Smooth muscle cell (in vitro differentiated cells): ENCODE results near the gene ZMYND8. TPM values are rescaled to one million over a fixed set of nuclear protein-coding genes. Genes with fewer than 3 reads are reported as not detected.
A peak's percentile ranks its signal among the peaks of the same experiment; 100 is the strongest.

Experiments used
- DNase-seq: peaks from one replicate; lab custom pipeline; 2025; ENCODE audit not compliant: unreplicated experiment; lab: John Stamatoyannopoulos, UW
- H2AFZ ChIP-seq: fragments of 200-600 bp; sonication (generic); 2 replicates; pipeline ENCODE4 v1.6.0; 2016; ENCODE audit warnings: antibody characterized with exemption, low read depth, mild to moderate bottlenecking
- H3F3A ChIP-seq: fragments of 200-600 bp; sonication (generic); 2 replicates; pipeline ENCODE4 v1.6.0; 2017; ENCODE audit warnings: antibody characterized with exemption, low read depth
- H3K27ac ChIP-seq: fragments of 200-600 bp; sonication (generic); 2 replicates; pipeline ENCODE4 v1.5.1; 2016; ENCODE audit warnings: low read depth, mild to moderate bottlenecking
- H3K27me3 ChIP-seq: fragments of 200-600 bp; sonication (generic); 2 replicates; pipeline ENCODE4 v1.6.1; 2016; ENCODE audit warnings: low read depth, mild to moderate bottlenecking
- H3K36me3 ChIP-seq: fragments of 200-600 bp; sonication (generic); 2 replicates; pipeline ENCODE4 v1.5.1; 2016; ENCODE audit warnings: low read depth
- H3K4me1 ChIP-seq: fragments of 200-600 bp; sonication (generic); 2 replicates; pipeline ENCODE4 v1.5.1; 2016; ENCODE audit warnings: low read depth
- H3K4me2 ChIP-seq: fragments of 200-600 bp; sonication (generic); 2 replicates; pipeline ENCODE4 v1.6.0; 2016; ENCODE audit warnings: mild to moderate bottlenecking
- H3K4me3 ChIP-seq: fragments of 200-600 bp; sonication (generic); 2 replicates; pipeline ENCODE4 v1.5.1; 2016; ENCODE audit warnings: mild to moderate bottlenecking
- H3K79me2 ChIP-seq: fragments of 200-600 bp; sonication (generic); 2 replicates; pipeline ENCODE4 v1.6.0; 2016; ENCODE audit warnings: low read depth, mild to moderate bottlenecking
- H3K9ac ChIP-seq: fragments of 200-600 bp; sonication (generic); 2 replicates; pipeline ENCODE4 v1.6.0; 2016; ENCODE audit warnings: low read depth
- H3K9me3 ChIP-seq: fragments of 200-600 bp; sonication (generic); replicated peaks from 2 replicates; pipeline ENCODE4 v1.5.1; 2016; ENCODE audit warnings: low read depth
- H4K20me1 ChIP-seq: fragments of 200-600 bp; sonication (generic); 2 replicates; pipeline ENCODE4 v1.6.0; 2016; ENCODE audit warnings: low read depth
- WGBS: methylation state at CpG from one replicate; pipeline ENCODE4 v1.1.7; 2016; ENCODE audit warnings: low lambda C conversion rate; 5-methylcytosine and 5-hydroxymethylcytosine counted together
- polyA plus RNA-seq: library from polyadenylated mRNA; unstranded; fragments of >200 nt; fragmentation: Nextera tagmentation; extraction: Ambion mirVana; gene quantifications from 2 replicates; pipeline ENCODE4 v1.2.1, GENCODE V29; 2016
- total RNA-seq: library from RNA; depleted of rRNA; stranded (reverse); fragments of >200 nt; gene quantifications from 2 replicates; pipeline ENCODE4 v1.2.3, GENCODE V29; 2014
- TF ChIP-seq, protein P1 (sequence below): fragments of 200-600 bp; sonication (generic); IDR thresholded peaks from 2 replicates; pipeline ENCODE4 v1.5.1; 2017; ENCODE audit warnings: borderline replicate concordance, mild to moderate bottlenecking, antibody characterized with exemption; ENCODE audit not compliant: insufficient read depth, poor library complexity, severe bottlenecking

The ZMYND8 gene
- total and polyA plus RNA-seq, 2 experiments from 2014 or later = 15.2 to 24.1 TPM

DNA sequence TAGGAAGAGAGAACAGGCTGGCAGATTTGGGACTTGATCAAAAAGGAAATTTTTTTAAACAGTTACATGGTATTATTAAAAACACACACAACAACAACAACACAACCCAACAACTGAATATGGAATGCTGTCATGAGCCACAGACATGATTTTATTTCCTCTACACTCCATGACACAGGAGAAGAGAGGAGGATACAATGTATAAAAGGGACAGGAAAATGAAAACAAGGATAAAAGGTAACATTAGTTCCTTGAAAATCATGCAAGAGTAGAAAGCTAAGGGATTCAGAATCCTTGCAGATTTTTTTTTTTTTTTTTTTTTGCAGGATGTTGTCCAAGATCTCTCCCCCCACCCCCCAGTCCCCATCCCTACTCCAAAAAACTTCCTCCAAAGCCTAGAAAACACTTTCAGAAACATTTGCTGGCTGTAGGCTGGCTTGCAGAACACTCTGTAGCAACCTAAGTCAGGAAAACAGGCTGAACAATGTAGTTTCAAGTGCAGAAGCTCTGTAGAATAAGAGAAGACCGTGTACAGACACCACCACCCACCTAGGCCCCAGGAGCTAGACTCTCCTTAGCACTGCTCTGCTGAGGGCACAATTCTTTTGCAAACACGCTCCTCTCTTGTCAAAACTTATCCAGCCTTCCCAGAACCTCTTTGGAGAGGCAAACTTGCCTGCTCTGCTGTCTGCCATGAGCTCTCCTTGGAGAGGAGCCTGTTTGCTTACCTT, 845 bp downstream of the ZMYND8 start:
- peak overlapping the region; percentile 99 for H3K27ac ChIP-seq
- DNase-seq = no peak
- H3K9ac ChIP-seq = peak overlapping the region; percentile 51
- peaks cover 58% of the 10 kb centered on the region for H3K79me2 ChIP-seq
- peaks cover 97% of the 10 kb centered on the region for H3K4me1 ChIP-seq
- 19% methylated on average over 2 of the region's 2 CpGs for WGBS
- H3K4me2 ChIP-seq = peak overlapping the region; percentile 81
- TF ChIP-seq, protein P1, sequence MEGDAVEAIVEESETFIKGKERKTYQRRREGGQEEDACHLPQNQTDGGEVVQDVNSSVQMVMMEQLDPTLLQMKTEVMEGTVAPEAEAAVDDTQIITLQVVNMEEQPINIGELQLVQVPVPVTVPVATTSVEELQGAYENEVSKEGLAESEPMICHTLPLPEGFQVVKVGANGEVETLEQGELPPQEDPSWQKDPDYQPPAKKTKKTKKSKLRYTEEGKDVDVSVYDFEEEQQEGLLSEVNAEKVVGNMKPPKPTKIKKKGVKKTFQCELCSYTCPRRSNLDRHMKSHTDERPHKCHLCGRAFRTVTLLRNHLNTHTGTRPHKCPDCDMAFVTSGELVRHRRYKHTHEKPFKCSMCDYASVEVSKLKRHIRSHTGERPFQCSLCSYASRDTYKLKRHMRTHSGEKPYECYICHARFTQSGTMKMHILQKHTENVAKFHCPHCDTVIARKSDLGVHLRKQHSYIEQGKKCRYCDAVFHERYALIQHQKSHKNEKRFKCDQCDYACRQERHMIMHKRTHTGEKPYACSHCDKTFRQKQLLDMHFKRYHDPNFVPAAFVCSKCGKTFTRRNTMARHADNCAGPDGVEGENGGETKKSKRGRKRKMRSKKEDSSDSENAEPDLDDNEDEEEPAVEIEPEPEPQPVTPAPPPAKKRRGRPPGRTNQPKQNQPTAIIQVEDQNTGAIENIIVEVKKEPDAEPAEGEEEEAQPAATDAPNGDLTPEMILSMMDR = no peak
- H2AFZ ChIP-seq = peak overlapping the region; percentile 3
- H3K27me3 ChIP-seq = no peaks in the 10 kb centered on the region
- H3F3A ChIP-seq = peaks cover 52% of the 10 kb centered on the region
- H4K20me1 ChIP-seq = no peaks in the 10 kb centered on the region
- H3K4me3 ChIP-seq = peak overlapping the region; percentile 43
- no peaks in the 10 kb centered on the region for H3K36me3 ChIP-seq
- H3K9me3 ChIP-seq = no peaks in the 10 kb centered on the region

DNA sequence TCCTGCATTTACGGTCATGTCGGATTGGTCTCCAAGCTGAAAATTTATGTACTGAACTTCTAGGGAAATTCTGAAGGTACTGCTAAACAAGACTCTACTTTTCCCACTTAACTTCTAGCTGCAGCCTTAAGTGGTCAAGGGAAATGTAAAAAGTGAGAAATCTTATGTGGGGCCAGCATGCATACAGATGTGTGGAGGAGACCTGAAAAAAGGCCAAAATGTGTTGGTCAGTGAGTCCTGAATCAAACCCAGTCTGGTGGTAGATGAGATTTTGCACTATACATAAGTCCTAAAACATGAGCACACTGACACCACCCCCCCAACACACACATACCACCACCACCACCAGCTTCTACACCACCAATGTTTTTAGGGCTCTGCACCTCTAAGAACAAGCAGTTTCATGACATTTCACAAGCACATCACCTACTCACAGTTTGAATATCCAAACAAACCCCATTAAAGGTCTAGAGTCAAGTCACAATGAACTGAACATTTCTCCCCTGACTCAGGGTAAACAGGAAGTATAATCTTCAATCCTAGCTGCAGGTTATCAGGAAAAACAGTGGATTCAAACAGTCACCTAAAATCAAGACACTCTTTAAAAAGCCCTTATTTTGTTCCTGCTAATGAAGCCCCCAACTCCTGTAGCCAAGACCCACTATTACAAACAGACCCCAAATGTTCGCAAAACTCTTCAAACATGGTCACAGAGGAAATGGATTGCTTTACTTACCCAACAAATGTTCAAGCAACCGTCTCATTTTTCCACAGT, 1.6 kb downstream of the ZMYND8 start:
- Histone ChIP-seq H3K9ac (peak overlapping the region; percentile 51), H2AFZ (peak overlapping the region; percentile 34)
- DNase-seq = no peak

DNA sequence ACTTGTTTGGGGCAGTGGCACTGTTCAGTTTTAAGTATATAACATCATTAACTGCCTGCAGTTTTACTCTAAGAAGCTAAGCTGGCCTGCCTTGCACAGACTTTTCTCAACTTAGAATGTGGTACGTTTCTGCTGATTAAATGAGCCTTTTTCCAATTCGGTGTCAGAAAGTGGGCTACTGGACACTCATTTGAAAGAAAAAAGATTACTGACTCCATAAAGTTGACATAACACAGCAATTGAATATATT, 2.1 kb downstream of the ZMYND8 start:
- TF ChIP-seq, protein P1 = no peak
- Histone ChIP-seq H3K9me3 (no peaks in the 10 kb centered on the region), H3K4me3 (peak overlapping the region; percentile 43), H3K27me3 (no peaks in the 10 kb centered on the region), H4K20me1 (no peaks in the 10 kb centered on the region), H3F3A (peaks cover 46% of the 10 kb centered on the region), H3K36me3 (no peaks in the 10 kb centered on the region), H3K4me2 (peak overlapping the region; percentile 81), H3K9ac (peak overlapping the region; percentile 51), H3K27ac (peak overlapping the region; percentile 99), H3K79me2 (peaks cover 70% of the 10 kb centered on the region), H3K4me1 (peaks cover 97% of the 10 kb centered on the region), H2AFZ (peak overlapping the region; percentile 34)
- WGBS = 29% methylated on average over 2 of the region's 2 CpGs
- no peak for DNase-seq

More for the DNA sequence above, 1.6 kb downstream of the ZMYND8 start:
- WGBS = 32% methylated on average over 4 of the region's 4 CpGs
- H3K79me2 ChIP-seq = peaks cover 65% of the 10 kb centered on the region
- peaks cover 48% of the 10 kb centered on the region for H3F3A ChIP-seq
- H3K27me3 ChIP-seq = no peaks in the 10 kb centered on the region
- peak overlapping the region; percentile 43 for H3K4me3 ChIP-seq
- peaks cover 97% of the 10 kb centered on the region for H3K4me1 ChIP-seq
- no peaks in the 10 kb centered on the region for H3K36me3 ChIP-seq
- peak overlapping the region; percentile 99 for H3K27ac ChIP-seq
- H3K9me3 ChIP-seq = no peaks in the 10 kb centered on the region
- H4K20me1 ChIP-seq = no peaks in the 10 kb centered on the region
- TF ChIP-seq, protein P1 = no peak
- H3K4me2 ChIP-seq = peak overlapping the region; percentile 81
